Measurements from ENCODE around the gene TAAR9. TPM values are rescaled to one million over a fixed set of nuclear protein-coding genes. Genes with fewer than 3 reads are reported as not detected.

Gene TAAR9
- total RNA-seq, 1 donor from 2014 or later: not detected

- intact Hi-C loops (cut with DNase I): loop anchor here (2.0 to 10.0 kb wide), 2 partner anchors 21 to 867 kb away; partner anchors contain the start of genes MED23 and STX7
- Histone ChIP-seq H3K27ac (peak overlapping the region; percentile 70 to 77), H3K4me1 (peaks cover 8 to 38% of the 10 kb centered on the region in 2 donors)
These were observed 46.2 kb upstream of the TAAR9 start for GRCh38 chr6:132491881-132492280.

GRCh38 chr6:132494954-132495353 lies 43.1 kb upstream of the TAAR9 start:
- H3K4me3 ChIP-seq: no peak overlapping the region
- H3K36me3 ChIP-seq: peaks cover 0 to 12% of the 10 kb centered on the region in 2 donors
- TF ChIP-seq CTCF (IDR thresholded peaks at IDR 0.05): no peak
- intact Hi-C loops (cut with DNase I): loop anchor here (10.0 kb wide), 1 partner anchor 870 kb away; the partner anchor contains the start of gene MED23
- DNase-seq (ENCODE audit: low spot score in 2 of 2): no peak
- H3K27ac ChIP-seq: no peak overlapping the region
- H3K9me3 ChIP-seq: no peaks in the 10 kb centered on the region
- H3K27me3 ChIP-seq: no peaks in the 10 kb centered on the region
- H3K4me1 ChIP-seq: peaks cover 8 to 38% of the 10 kb centered on the region in 2 donors

More at GRCh38 chr6:132491881-132492280, 46.2 kb upstream of the TAAR9 start:
- DNase-seq (ENCODE audit: low spot score in 2 of 2): no peak
- Histone ChIP-seq H3K4me3 (no peak overlapping the region), H3K27me3 (no peaks in the 10 kb centered on the region), H3K36me3 (no peaks in the 10 kb centered on the region), H3K9me3 (no peaks in the 10 kb centered on the region)
- no peak for TF ChIP-seq CTCF (IDR thresholded peaks at IDR 0.05)

GRCh38 chr6:132495604-132496079 lies 42.4 kb upstream of the TAAR9 start:
- TF ChIP-seq CTCF (IDR thresholded peaks at IDR 0.05): no peak
- no peak for DNase-seq (ENCODE audit: low spot score in 2 of 2)
- Histone ChIP-seq H3K4me3 (no peak overlapping the region), H3K27ac (no peak overlapping the region), H3K36me3 (peaks cover 0 to 18% of the 10 kb centered on the region in 2 donors), H3K9me3 (no peaks in the 10 kb centered on the region), H3K4me1 (peaks cover 3 to 31% of the 10 kb centered on the region in 2 donors), H3K27me3 (no peaks in the 10 kb centered on the region)
- intact Hi-C loops (cut with DNase I): loop anchor here (10.0 kb wide), 1 partner anchor 871 kb away; the partner anchor contains the start of gene MED23

GRCh38 chr6:132496519-132497180 lies 41.4 kb upstream of the TAAR9 start:
- no peak for DNase-seq (ENCODE audit: low spot score in 2 of 2)
- Histone ChIP-seq H3K36me3 (peaks cover 8 to 25% of the 10 kb centered on the region in 2 donors), H3K27me3 (no peaks in the 10 kb centered on the region), H3K9me3 (no peaks in the 10 kb centered on the region), H3K4me3 (no peak overlapping the region), H3K4me1 (peaks cover 0 to 25% of the 10 kb centered on the region in 2 donors), H3K27ac (no peak overlapping the region)
- no peak for TF ChIP-seq CTCF (IDR thresholded peaks at IDR 0.05)
- intact Hi-C loops (cut with DNase I): loop anchor here (10.0 kb wide), 1 partner anchor 872 kb away; the partner anchor contains the start of gene MED23

GRCh38 chr6:132498638-132499037 lies 39.4 kb upstream of the TAAR9 start:
- Histone ChIP-seq H3K36me3 (peaks cover 18 to 42% of the 10 kb centered on the region in 2 donors), H3K27ac (no peak overlapping the region), H3K27me3 (no peaks in the 10 kb centered on the region), H3K4me3 (no peak overlapping the region), H3K9me3 (no peaks in the 10 kb centered on the region), H3K4me1 (peaks cover 0 to 15% of the 10 kb centered on the region in 2 donors)
- TF ChIP-seq CTCF (IDR thresholded peaks at IDR 0.05): no peak
- intact Hi-C loops (cut with DNase I): loop anchor here (10.0 kb wide), 1 partner anchor 874 kb away; the partner anchor contains the start of gene MED23
- no peak for DNase-seq (ENCODE audit: low spot score in 2 of 2)
